SK-N-SH (cell line): ENCODE measurements around the gene PLEKHA6. TPM values are rescaled to one million over a fixed set of nuclear protein-coding genes. Genes with fewer than 3 reads are reported as not detected.

Experiments
- CTCF ChIA-PET: fragments of 300-600, 350-600 bp; formaldehyde crosslinking; extraction: SDS; loops from one replicate; lab custom pipeline; 2021; lab: Yijun Ruan, JAX
- POLR2A ChIA-PET: fragments of 350-600 bp; sonication (Branson Sonifier 250); formaldehyde crosslinking; extraction: SDS; loops from one replicate; lab custom pipeline; 2020; ENCODE audit warnings: antibody characterized with exemption, inconsistent platforms; lab: Yijun Ruan, JAX
- DNase-seq: peaks from one replicate; pipeline ENCODE4 v3.0.0; 2012
- H2AFZ ChIP-seq: fragments of 200-600 bp; sonication (generic); 2 replicates; pipeline ENCODE4 v1.8.1; 2016; ENCODE audit warnings: antibody characterized with exemption, mild to moderate bottlenecking, low read depth
- H3F3A ChIP-seq: fragments of 200-600 bp; sonication (generic); replicated peaks from 2 replicates; pipeline ENCODE3; 2016; ENCODE audit warnings: antibody characterized with exemption, mild to moderate bottlenecking; ENCODE audit not compliant: insufficient read depth
- H3K27ac ChIP-seq, 2 experiments: fragments of 200-500 bp in 1 of 2; fragments of 200-600 bp in 1 of 2; sonication (Bioruptor generic) in 1 of 2; sonication (generic), shearing (Covaris generic) in 1 of 2; 2 replicates each; pipeline versions ENCODE4 v1.5.1 to v1.6.1; 2014 to 2016; ENCODE audit warnings: low read depth in 2 of 2, inconsistent platforms in 1 of 2, low read length in 1 of 2, mild to moderate bottlenecking in 1 of 2, mixed read lengths in 1 of 2
- H3K27me3 ChIP-seq: fragments of 200-600 bp; sonication (generic), shearing (Covaris generic); 2 replicates; pipeline ENCODE4 v1.6.1; 2016; ENCODE audit warnings: mixed run types; ENCODE audit not compliant: insufficient read depth
- H3K36me3 ChIP-seq, 2 experiments: fragments of 200-500 bp in 1 of 2; fragments of 200-600 bp in 1 of 2; sonication (Bioruptor generic) in 1 of 2; sonication (generic) in 1 of 2; replicated peaks in 1 of 2; 2 replicates each; pipeline versions ENCODE3 to v1.5.1; 2014 to 2016; ENCODE audit warnings: low read length in 1 of 2, mild to moderate bottlenecking in 1 of 2; ENCODE audit not compliant: insufficient read depth in 2 of 2, control insufficient read depth in 1 of 2
- H3K4me1 ChIP-seq, 2 experiments: fragments of 200-500 bp in 1 of 2; fragments of 200-600 bp in 1 of 2; sonication (Bioruptor generic) in 1 of 2; sonication (generic), shearing (Covaris generic) in 1 of 2; 2 replicates each; pipeline versions ENCODE4 v1.5.1 to v1.6.1; 2014 to 2016; ENCODE audit warnings: low read depth in 1 of 2, low read length in 1 of 2, mixed run types in 1 of 2; ENCODE audit not compliant: insufficient read depth in 2 of 2, control insufficient read depth in 1 of 2
- H3K4me2 ChIP-seq: fragments of 200-600 bp; sonication (generic), shearing (Covaris generic); 2 replicates; pipeline ENCODE4 v1.6.1; 2017; ENCODE audit warnings: mixed run types
- H3K4me3 ChIP-seq, 2 experiments: fragments of 200-500 bp in 1 of 2; fragments of 200-600 bp in 1 of 2; sonication (Bioruptor generic) in 1 of 2; sonication (generic), shearing (Covaris generic) in 1 of 2; 2 replicates each; pipeline versions ENCODE4 v1.5.1 to v1.8.1; 2014 to 2016; ENCODE audit warnings: low read depth in 2 of 2, inconsistent platforms in 1 of 2, low read length in 1 of 2, mild to moderate bottlenecking in 1 of 2, mixed read lengths in 1 of 2, moderate library complexity in 1 of 2
- H3K79me2 ChIP-seq: fragments of 200-600 bp; sonication (generic); 2 replicates; pipeline ENCODE4 v1.8.1; 2017; ENCODE audit warnings: mild to moderate bottlenecking; ENCODE audit not compliant: insufficient read depth
- H3K9ac ChIP-seq: fragments of 200-600 bp; sonication (generic); 2 replicates; pipeline ENCODE4 v1.6.1; 2017; ENCODE audit warnings: mixed run types
- H3K9me2 ChIP-seq: fragments of 200-600 bp; sonication (generic); 2 replicates; pipeline ENCODE4 v1.6.1; 2017; ENCODE audit warnings: mixed run types
- H3K9me3 ChIP-seq: fragments of 200-600 bp; sonication (generic); 2 replicates; pipeline ENCODE4 v1.6.1; 2017; ENCODE audit warnings: mixed run types, mild to moderate bottlenecking, moderate library complexity
- H4K20me1 ChIP-seq: fragments of 200-600 bp; sonication (generic); 2 replicates; pipeline ENCODE4 v1.6.1; 2017; ENCODE audit warnings: mild to moderate bottlenecking, mixed run types; ENCODE audit not compliant: insufficient read depth
- CHD2 ChIP-seq: fragments of 150-350 bp; IDR thresholded peaks from 2 replicates; pipeline ENCODE4 v1.6.1; 2018; ENCODE audit warnings: low read length; ENCODE audit not compliant: partially characterized antibody
- ELF1 ChIP-seq: IDR thresholded peaks from 2 replicates; pipeline ENCODE4 v1.4.0; 2012
- EZH2phosphoT487 ChIP-seq: fragments of 200-600 bp; sonication (generic); IDR thresholded peaks from 2 replicates; pipeline ENCODE4 v1.6.1; 2017; ENCODE audit warnings: low read depth, mixed run types, mild to moderate bottlenecking, antibody characterized with exemption, moderate library complexity, borderline replicate concordance
- FOSL2 ChIP-seq: IDR thresholded peaks from 2 replicates; pipeline ENCODE4 v1.4.0; 2012; ENCODE audit warnings: low read depth, mild to moderate bottlenecking, moderate library complexity, borderline replicate concordance
- FOXM1 ChIP-seq: IDR thresholded peaks from 2 replicates; pipeline ENCODE4 v1.4.0; 2012; ENCODE audit warnings: low read depth, mild to moderate bottlenecking
- GATA2 ChIP-seq: sonication (generic); formaldehyde crosslinking; IDR thresholded peaks from 2 replicates; pipeline ENCODE4 v1.5.0; 2020; ENCODE audit warnings: mild to moderate bottlenecking, missing genetic modification reagents
- MEF2A ChIP-seq: IDR thresholded peaks from 2 replicates; pipeline ENCODE4 v1.4.0; 2012; ENCODE audit warnings: low read depth, borderline replicate concordance
- MXI1 ChIP-seq: IDR thresholded peaks from 2 replicates; pipeline ENCODE4 v1.6.1; 2012; ENCODE audit warnings: mild to moderate bottlenecking, low read depth, low read length, improper control_type of control experiment
- POLR2AphosphoS5 ChIP-seq: IDR thresholded peaks from 2 replicates; pipeline ENCODE4 v1.6.1; 2012; ENCODE audit warnings: low read depth, low read length
- RAD21 ChIP-seq: IDR thresholded peaks from 2 replicates; pipeline ENCODE4 v1.6.1; 2012; ENCODE audit warnings: mild to moderate bottlenecking, low read length
- RCOR1 ChIP-seq: fragments of 150-350 bp; IDR thresholded peaks from 2 replicates; pipeline ENCODE4 v1.6.1; 2017; ENCODE audit warnings: antibody characterized with exemption, low read length
- TCF12 ChIP-seq: IDR thresholded peaks from 2 replicates; pipeline ENCODE4 v1.4.0; 2012
- YY1 ChIP-seq: IDR thresholded peaks from 2 replicates; pipeline ENCODE4 v1.4.0; 2012; ENCODE audit warnings: low read depth, mild to moderate bottlenecking
- WGBS: methylation state at CpG from one replicate; pipeline ENCODE4 v1.1.6; 2017; ENCODE audit warnings: low lambda C conversion rate; 5-methylcytosine and 5-hydroxymethylcytosine counted together
- polyA plus RNA-seq, 3 experiments: library from polyadenylated mRNA; depleted of rRNA; stranded (reverse); fragments of >200 nt; gene quantifications; 2 replicates each; pipeline ENCODE4 v1.2.3, GENCODE V29; 2012
- TF ChIP-seq, protein P1 (sequence below): IDR thresholded peaks from 2 replicates; pipeline ENCODE4 v1.4.0; 2012; ENCODE audit warnings: low read depth, borderline replicate concordance
- TF ChIP-seq, protein P2 (sequence below): IDR thresholded peaks from 2 replicates; pipeline ENCODE4 v1.6.1; 2012; ENCODE audit warnings: mild to moderate bottlenecking, low read depth, low read length, moderate library complexity
- TF ChIP-seq, protein P3 (sequence below): fragments of 150-350 bp; IDR thresholded peaks from 2 replicates; pipeline ENCODE4 v1.6.1; 2016; ENCODE audit warnings: mild to moderate bottlenecking, low read depth, low read length
- TF ChIP-seq, protein P4 (sequence below): fragments of 200-600 bp; sonication (generic); IDR thresholded peaks from 2 replicates; pipeline ENCODE4 v1.6.1; 2017; ENCODE audit warnings: antibody characterized with exemption, mild to moderate bottlenecking, moderate library complexity
- TF ChIP-seq, protein P5 (sequence below): IDR thresholded peaks from 2 replicates; pipeline ENCODE4 v1.4.0; 2012; ENCODE audit warnings: low read depth
- TF ChIP-seq, protein P6 (sequence below): IDR thresholded peaks from 2 replicates; pipeline ENCODE4 v1.4.0; 2012; ENCODE audit warnings: low read depth, borderline replicate concordance

Gene PLEKHA6
- polyA plus RNA-seq, 1 of the 3 experiments (the other 2 are of a cell fraction), result 1.2 TPM

DNA sequence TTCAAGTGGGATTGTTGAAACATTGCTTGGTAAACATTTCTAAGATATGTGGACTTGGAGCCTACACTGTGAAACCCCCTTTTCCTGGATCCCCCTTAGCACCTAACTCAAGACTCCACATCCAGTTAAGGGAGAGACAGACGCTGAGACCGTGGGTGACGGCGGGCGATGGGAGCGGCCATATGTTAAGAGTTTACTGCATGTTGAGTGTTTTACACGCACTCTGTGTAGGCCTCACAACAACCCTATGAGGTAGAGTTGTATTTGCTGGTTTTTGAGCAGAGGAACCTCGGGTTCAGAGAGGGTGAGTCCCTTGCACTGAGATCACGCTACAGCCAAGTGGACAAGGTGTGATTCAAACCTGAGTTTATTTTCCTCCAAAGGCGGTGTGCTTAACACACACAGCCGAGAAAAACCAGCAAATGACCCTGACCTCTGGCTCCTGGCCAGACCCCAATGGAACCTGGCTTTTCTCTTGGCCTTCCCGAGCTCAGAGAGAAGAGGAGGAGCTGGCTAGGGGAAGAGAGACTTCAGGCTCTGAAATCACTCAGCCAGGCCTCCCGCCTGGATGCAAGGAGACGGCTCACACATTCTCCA lies 99.0 kb downstream of the PLEKHA6 start:
- 82% methylated on average over 14 of the region's 14 CpGs for WGBS
- H2AFZ ChIP-seq, result no peak overlapping the region
- H3K9me3 ChIP-seq, result no peaks in the 10 kb centered on the region
- no peak overlapping the region for H3K4me3 ChIP-seq
- ChIA-PET POLR2A (interaction anchor here (1.2 kb wide), 1 partner anchor 99 kb away, joined by 3 read pairs; the partner anchor contains the start of gene PLEKHA6), CTCF (interaction anchor here (0.9 to 15.9 kb wide), 5 partner anchors 10 to 100 kb away, joined by 3 to 338 read pairs (median 22); partner anchors contain the start of gene PLEKHA6)
- TF ChIP-seq MXI1 (no peak), CHD2 (no peak), MEF2A (no peak), RAD21 (no peak), POLR2AphosphoS5 (no peak), GATA2 (CRISPR knock-in tag) (no peak), FOXM1 (no peak), EZH2phosphoT487 (no peak), RCOR1 (no peak), YY1 (no peak), FOSL2 (no peak), ELF1 (no peak), TCF12 (no peak)
- TF ChIP-seq, protein P1, sequence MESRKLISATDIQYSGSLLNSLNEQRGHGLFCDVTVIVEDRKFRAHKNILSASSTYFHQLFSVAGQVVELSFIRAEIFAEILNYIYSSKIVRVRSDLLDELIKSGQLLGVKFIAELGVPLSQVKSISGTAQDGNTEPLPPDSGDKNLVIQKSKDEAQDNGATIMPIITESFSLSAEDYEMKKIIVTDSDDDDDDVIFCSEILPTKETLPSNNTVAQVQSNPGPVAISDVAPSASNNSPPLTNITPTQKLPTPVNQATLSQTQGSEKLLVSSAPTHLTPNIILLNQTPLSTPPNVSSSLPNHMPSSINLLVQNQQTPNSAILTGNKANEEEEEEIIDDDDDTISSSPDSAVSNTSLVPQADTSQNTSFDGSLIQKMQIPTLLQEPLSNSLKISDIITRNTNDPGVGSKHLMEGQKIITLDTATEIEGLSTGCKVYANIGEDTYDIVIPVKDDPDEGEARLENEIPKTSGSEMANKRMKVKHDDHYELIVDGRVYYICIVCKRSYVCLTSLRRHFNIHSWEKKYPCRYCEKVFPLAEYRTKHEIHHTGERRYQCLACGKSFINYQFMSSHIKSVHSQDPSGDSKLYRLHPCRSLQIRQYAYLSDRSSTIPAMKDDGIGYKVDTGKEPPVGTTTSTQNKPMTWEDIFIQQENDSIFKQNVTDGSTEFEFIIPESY, result no peak
- TF ChIP-seq, protein P2, sequence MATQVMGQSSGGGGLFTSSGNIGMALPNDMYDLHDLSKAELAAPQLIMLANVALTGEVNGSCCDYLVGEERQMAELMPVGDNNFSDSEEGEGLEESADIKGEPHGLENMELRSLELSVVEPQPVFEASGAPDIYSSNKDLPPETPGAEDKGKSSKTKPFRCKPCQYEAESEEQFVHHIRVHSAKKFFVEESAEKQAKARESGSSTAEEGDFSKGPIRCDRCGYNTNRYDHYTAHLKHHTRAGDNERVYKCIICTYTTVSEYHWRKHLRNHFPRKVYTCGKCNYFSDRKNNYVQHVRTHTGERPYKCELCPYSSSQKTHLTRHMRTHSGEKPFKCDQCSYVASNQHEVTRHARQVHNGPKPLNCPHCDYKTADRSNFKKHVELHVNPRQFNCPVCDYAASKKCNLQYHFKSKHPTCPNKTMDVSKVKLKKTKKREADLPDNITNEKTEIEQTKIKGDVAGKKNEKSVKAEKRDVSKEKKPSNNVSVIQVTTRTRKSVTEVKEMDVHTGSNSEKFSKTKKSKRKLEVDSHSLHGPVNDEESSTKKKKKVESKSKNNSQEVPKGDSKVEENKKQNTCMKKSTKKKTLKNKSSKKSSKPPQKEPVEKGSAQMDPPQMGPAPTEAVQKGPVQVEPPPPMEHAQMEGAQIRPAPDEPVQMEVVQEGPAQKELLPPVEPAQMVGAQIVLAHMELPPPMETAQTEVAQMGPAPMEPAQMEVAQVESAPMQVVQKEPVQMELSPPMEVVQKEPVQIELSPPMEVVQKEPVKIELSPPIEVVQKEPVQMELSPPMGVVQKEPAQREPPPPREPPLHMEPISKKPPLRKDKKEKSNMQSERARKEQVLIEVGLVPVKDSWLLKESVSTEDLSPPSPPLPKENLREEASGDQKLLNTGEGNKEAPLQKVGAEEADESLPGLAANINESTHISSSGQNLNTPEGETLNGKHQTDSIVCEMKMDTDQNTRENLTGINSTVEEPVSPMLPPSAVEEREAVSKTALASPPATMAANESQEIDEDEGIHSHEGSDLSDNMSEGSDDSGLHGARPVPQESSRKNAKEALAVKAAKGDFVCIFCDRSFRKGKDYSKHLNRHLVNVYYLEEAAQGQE, result no peak
- TF ChIP-seq, protein P3, sequence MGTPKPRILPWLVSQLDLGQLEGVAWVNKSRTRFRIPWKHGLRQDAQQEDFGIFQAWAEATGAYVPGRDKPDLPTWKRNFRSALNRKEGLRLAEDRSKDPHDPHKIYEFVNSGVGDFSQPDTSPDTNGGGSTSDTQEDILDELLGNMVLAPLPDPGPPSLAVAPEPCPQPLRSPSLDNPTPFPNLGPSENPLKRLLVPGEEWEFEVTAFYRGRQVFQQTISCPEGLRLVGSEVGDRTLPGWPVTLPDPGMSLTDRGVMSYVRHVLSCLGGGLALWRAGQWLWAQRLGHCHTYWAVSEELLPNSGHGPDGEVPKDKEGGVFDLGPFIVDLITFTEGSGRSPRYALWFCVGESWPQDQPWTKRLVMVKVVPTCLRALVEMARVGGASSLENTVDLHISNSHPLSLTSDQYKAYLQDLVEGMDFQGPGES, result no peak
- TF ChIP-seq, protein P4, sequence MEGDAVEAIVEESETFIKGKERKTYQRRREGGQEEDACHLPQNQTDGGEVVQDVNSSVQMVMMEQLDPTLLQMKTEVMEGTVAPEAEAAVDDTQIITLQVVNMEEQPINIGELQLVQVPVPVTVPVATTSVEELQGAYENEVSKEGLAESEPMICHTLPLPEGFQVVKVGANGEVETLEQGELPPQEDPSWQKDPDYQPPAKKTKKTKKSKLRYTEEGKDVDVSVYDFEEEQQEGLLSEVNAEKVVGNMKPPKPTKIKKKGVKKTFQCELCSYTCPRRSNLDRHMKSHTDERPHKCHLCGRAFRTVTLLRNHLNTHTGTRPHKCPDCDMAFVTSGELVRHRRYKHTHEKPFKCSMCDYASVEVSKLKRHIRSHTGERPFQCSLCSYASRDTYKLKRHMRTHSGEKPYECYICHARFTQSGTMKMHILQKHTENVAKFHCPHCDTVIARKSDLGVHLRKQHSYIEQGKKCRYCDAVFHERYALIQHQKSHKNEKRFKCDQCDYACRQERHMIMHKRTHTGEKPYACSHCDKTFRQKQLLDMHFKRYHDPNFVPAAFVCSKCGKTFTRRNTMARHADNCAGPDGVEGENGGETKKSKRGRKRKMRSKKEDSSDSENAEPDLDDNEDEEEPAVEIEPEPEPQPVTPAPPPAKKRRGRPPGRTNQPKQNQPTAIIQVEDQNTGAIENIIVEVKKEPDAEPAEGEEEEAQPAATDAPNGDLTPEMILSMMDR, result no peak
- TF ChIP-seq, protein P5, sequence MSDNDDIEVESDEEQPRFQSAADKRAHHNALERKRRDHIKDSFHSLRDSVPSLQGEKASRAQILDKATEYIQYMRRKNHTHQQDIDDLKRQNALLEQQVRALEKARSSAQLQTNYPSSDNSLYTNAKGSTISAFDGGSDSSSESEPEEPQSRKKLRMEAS, result no peak
- TF ChIP-seq, protein P6, sequence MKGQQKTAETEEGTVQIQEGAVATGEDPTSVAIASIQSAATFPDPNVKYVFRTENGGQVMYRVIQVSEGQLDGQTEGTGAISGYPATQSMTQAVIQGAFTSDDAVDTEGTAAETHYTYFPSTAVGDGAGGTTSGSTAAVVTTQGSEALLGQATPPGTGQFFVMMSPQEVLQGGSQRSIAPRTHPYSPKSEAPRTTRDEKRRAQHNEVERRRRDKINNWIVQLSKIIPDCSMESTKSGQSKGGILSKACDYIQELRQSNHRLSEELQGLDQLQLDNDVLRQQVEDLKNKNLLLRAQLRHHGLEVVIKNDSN, result no peak
- no peak overlapping the region for H3K9ac ChIP-seq
- H3K36me3 ChIP-seq, result peaks cover 0 to 10% of the 10 kb centered on the region in 2 experiments
- H3K79me2 ChIP-seq, result no peaks in the 10 kb centered on the region
- H3K9me2 ChIP-seq, result no peaks in the 10 kb centered on the region
- H3F3A ChIP-seq, result no peaks in the 10 kb centered on the region
- H3K4me1 ChIP-seq, result peaks cover 0 to 51% of the 10 kb centered on the region in 2 experiments; a peak in 1 of 4 replicates
- H3K27ac ChIP-seq, result peak overlapping the region in 1 of 2 experiments; percentile 34; a peak in 1 of 4 replicates
- DNase-seq, result no peak
- H4K20me1 ChIP-seq, result no peaks in the 10 kb centered on the region
- H3K4me2 ChIP-seq, result no peak overlapping the region
- H3K27me3 ChIP-seq, result no peaks in the 10 kb centered on the region; the same call in 1 of the 2 replicates
